Measurements from ENCODE around the gene RPL37. TPM values are rescaled to one million over a fixed set of nuclear protein-coding genes. Genes with fewer than 3 reads are reported as not detected.

RPL37 gene
- total and polyA plus RNA-seq, 4 donors: 881 to 2,683 (median 1,270) TPM

GRCh38 chr5:40799258-40799657, 35.8 kb downstream of the RPL37 start:
- Histone ChIP-seq H3K4me1 (ENCODE audit: control insufficient read depth in 5 of 5, insufficient read depth in 5 of 5, low read length in 5 of 5) (peaks cover 0 to 20% (median 3%) of the 10 kb centered on the region in 5 donors), H3K9me3 (ENCODE audit: control insufficient read depth in 4 of 4, insufficient read depth in 3 of 4, low read length in 3 of 4) (peaks cover 0 to 2% (median 0%) of the 10 kb centered on the region in 4 donors), H3K27ac (ENCODE audit: low read depth in 1 of 2, low read length in 1 of 2) (no peak overlapping the region), H3K4me3 (no peak overlapping the region), H3K27me3 (ENCODE audit: control insufficient read depth in 3 of 3, insufficient read depth in 3 of 3, low read length in 2 of 3) (no peaks in the 10 kb centered on the region), H3K36me3 (ENCODE audit: control insufficient read depth in 4 of 4, insufficient read depth in 4 of 4, low read length in 4 of 4) (peaks cover 0 to 4% (median 0%) of the 10 kb centered on the region in 4 donors), H3K9ac (ENCODE audit: insufficient read depth in 1 of 2, low read length in 2 of 2) (peak overlapping the region in 1 of 2 donors; percentile 70)
- peak in 2 of 3 donors; percentile 30 to 39 for DNase-seq
- no peak for ATAC-seq (ENCODE audit: insufficient read depth, low FRiP score)
- TF ChIP-seq, protein P1, sequence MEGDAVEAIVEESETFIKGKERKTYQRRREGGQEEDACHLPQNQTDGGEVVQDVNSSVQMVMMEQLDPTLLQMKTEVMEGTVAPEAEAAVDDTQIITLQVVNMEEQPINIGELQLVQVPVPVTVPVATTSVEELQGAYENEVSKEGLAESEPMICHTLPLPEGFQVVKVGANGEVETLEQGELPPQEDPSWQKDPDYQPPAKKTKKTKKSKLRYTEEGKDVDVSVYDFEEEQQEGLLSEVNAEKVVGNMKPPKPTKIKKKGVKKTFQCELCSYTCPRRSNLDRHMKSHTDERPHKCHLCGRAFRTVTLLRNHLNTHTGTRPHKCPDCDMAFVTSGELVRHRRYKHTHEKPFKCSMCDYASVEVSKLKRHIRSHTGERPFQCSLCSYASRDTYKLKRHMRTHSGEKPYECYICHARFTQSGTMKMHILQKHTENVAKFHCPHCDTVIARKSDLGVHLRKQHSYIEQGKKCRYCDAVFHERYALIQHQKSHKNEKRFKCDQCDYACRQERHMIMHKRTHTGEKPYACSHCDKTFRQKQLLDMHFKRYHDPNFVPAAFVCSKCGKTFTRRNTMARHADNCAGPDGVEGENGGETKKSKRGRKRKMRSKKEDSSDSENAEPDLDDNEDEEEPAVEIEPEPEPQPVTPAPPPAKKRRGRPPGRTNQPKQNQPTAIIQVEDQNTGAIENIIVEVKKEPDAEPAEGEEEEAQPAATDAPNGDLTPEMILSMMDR (IDR thresholded peaks at IDR 0.05; ENCODE audit: control extremely low read depth, extremely low read depth): no peak
- WGBS, 2 donors: 0 to 43% methylated on average over 1 of the region's 1 CpG

- TF ChIP-seq, protein P1 (IDR thresholded peaks at IDR 0.05; ENCODE audit: control extremely low read depth, extremely low read depth): no peak
- WGBS, 2 donors: 3 to 4% methylated on average over 7 of the region's 7 CpGs
- peaks cover 0 to 4% (median 0%) of the 10 kb centered on the region in 4 donors for H3K36me3 ChIP-seq (ENCODE audit: control insufficient read depth in 4 of 4, insufficient read depth in 4 of 4, low read length in 4 of 4)
- H3K4me3 ChIP-seq: peak overlapping the region; percentile 75
- H3K27me3 ChIP-seq (ENCODE audit: control insufficient read depth in 3 of 3, insufficient read depth in 3 of 3, low read length in 2 of 3): no peaks in the 10 kb centered on the region
- H3K27ac ChIP-seq (ENCODE audit: low read depth in 1 of 2, low read length in 1 of 2): peak overlapping the region; percentile 85 to 93
- peaks cover 0 to 2% (median 0%) of the 10 kb centered on the region in 4 donors for H3K9me3 ChIP-seq (ENCODE audit: control insufficient read depth in 4 of 4, insufficient read depth in 3 of 4, low read length in 3 of 4)
- ATAC-seq (ENCODE audit: insufficient read depth, low FRiP score) (no peak), DNase-seq (peak in 1 of 3 donors; percentile 72)
- peaks cover 0 to 20% (median 3%) of the 10 kb centered on the region in 5 donors for H3K4me1 ChIP-seq (ENCODE audit: control insufficient read depth in 5 of 5, insufficient read depth in 5 of 5, low read length in 5 of 5)
- peak overlapping the region; percentile 76 to 92 for H3K9ac ChIP-seq (ENCODE audit: insufficient read depth in 1 of 2, low read length in 2 of 2)
These were observed 36.2 kb downstream of the RPL37 start for GRCh38 chr5:40798801-40799210.

DNA sequence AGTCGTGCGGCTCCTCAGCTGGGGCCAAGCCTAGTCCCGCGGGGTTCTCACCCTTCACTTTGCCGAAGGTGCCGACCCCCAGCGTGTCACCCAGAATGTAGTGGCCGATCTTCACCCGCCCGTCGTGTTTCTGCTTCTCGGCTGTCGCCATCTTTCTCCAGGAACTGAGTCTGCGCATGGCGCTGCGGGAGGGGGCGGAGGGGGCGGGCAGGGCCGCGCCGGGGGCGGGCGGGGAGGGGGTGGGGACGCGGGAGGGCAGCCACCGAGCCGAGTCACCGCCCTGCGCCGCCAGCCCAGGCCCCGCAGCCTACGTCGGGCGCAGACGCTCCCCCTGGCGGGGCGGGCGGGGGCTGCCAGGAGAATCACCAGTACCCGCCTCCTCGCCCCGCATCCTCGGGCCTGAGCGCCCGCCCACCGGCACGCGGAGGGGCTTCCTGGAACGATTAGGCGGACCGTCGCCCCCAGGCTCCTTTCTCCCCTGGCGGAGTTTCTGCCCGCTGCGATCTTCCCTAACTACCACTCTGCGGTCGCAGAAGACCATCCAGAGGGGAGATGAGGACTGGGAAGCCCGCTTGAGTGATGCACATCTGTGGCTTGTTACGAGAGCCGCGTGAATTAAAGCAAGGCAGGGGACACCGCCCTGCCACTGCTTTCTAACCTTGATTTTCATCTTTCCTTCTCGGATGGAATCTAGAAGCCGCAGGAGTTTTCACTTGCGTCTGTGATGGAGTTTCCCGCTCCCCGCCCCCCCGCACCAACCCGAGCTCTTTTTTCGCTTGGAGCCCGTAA, 36.8 kb downstream of the RPL37 start, which contains the start of gene PRKAA1:
Gene PRKAA1 (minus strand): TSS at position 363 of the 789 bp plus-strand sequence. CDS start 185 bp downstream, at position 178.
- ATAC-seq (ENCODE audit: insufficient read depth, low FRiP score): peak; percentile 93
- TF ChIP-seq, protein P1 (IDR thresholded peaks at IDR 0.05; ENCODE audit: control extremely low read depth, extremely low read depth): peak; percentile 35
- DNase-seq: peak; percentile 93 to 96 (median 95)

More for the DNA sequence above, 36.8 kb downstream of the RPL37 start, which contains the start of gene PRKAA1:
- 0 to 1% methylated on average over 50 to 70 of the region's 70 CpGs for WGBS, 2 donors
- H3K36me3 ChIP-seq (ENCODE audit: control insufficient read depth in 4 of 4, insufficient read depth in 4 of 4, low read length in 4 of 4): peaks cover 0 to 4% (median 0%) of the 10 kb centered on the region in 4 donors
- no peaks in the 10 kb centered on the region for H3K27me3 ChIP-seq (ENCODE audit: control insufficient read depth in 3 of 3, insufficient read depth in 3 of 3, low read length in 2 of 3)
- peaks cover 0 to 2% (median 0%) of the 10 kb centered on the region in 4 donors for H3K9me3 ChIP-seq (ENCODE audit: control insufficient read depth in 4 of 4, insufficient read depth in 3 of 4, low read length in 3 of 4)
- peaks cover 0 to 20% (median 3%) of the 10 kb centered on the region in 5 donors for H3K4me1 ChIP-seq (ENCODE audit: control insufficient read depth in 5 of 5, insufficient read depth in 5 of 5, low read length in 5 of 5)
- H3K27ac ChIP-seq (ENCODE audit: low read depth in 1 of 2, low read length in 1 of 2): peak within 1 kb of the TSS; percentile 85 to 96
- peak within 1 kb of the TSS; percentile 76 to 95 for H3K9ac ChIP-seq (ENCODE audit: insufficient read depth in 1 of 2, low read length in 2 of 2)
- peak within 1 kb of the TSS; percentile 88 for H3K4me3 ChIP-seq
